VCaP (cell line): Measurements from ENCODE around the gene STYXL1.
"Not testable (repeated sequence)": the region's sequence is repeated elsewhere in the genome, so short reads cannot be mapped to it uniquely, and the experiment has no call there.

Source experiments
- H3K27ac ChIP-seq: fragments of 450-650 bp; 2 replicates; pipeline ENCODE4 v1.5.1; 2017
- TF ChIP-seq, protein P1 (sequence below): fragments of 450-650 bp; conservative IDR thresholded peaks from 2 replicates; pipeline ENCODE4 v1.5.1; 2017; ENCODE audit warnings: mild to moderate bottlenecking, moderate library complexity

The STYXL1 gene

GRCh38 chr7:76054123-76055120, 6.6 kb upstream of the STYXL1 start:
- peak overlapping the region; percentile 9; the same call in 1 of the 2 replicates for H3K27ac ChIP-seq
- TF ChIP-seq, protein P1, sequence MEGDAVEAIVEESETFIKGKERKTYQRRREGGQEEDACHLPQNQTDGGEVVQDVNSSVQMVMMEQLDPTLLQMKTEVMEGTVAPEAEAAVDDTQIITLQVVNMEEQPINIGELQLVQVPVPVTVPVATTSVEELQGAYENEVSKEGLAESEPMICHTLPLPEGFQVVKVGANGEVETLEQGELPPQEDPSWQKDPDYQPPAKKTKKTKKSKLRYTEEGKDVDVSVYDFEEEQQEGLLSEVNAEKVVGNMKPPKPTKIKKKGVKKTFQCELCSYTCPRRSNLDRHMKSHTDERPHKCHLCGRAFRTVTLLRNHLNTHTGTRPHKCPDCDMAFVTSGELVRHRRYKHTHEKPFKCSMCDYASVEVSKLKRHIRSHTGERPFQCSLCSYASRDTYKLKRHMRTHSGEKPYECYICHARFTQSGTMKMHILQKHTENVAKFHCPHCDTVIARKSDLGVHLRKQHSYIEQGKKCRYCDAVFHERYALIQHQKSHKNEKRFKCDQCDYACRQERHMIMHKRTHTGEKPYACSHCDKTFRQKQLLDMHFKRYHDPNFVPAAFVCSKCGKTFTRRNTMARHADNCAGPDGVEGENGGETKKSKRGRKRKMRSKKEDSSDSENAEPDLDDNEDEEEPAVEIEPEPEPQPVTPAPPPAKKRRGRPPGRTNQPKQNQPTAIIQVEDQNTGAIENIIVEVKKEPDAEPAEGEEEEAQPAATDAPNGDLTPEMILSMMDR, result no peak

DNA sequence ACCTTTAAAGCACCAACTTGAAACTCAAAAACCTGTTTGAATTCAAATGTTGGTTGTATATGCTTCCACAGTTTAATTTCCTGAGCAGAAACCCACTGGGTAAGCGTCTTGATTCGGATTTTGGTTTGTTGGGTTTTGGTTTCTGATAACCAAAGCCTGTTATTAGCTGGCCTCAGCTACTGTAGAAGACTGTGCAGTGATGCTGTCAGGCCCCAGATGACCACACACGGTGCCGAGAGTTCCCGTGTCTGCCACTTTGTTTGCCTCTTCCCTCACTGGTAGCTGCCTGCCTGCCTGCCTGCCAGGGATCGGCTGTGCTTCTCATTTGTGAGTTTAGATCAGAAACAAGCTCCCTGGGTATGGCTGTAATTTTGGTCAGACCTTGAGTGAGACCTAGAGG, 5.7 kb upstream of the STYXL1 start:
- TF ChIP-seq, protein P1, result no peak
- H3K27ac ChIP-seq, result peak overlapping the region; percentile 9; the same call in 1 of the 2 replicates

DNA sequence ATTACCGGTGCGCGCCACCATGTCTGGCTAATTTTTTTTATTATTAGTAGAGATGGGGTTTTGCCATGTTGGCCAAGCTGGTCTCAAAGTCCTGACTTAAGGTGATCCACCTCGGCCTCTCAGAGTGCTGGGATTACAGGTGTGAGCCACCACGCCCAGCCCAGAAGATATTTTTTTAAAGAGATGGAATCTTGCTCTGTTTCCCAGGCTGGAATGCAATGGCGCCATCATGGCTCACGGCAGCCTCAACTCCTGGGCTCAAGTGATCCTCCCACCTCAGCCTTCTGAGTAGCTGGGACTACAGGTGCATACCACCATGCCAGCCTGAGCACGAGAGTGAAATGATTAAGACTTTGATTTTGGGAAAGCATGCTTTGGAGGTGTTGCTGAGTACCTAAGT, 4.9 kb upstream of the STYXL1 start:
- not testable (repeated sequence) for H3K27ac ChIP-seq

DNA sequence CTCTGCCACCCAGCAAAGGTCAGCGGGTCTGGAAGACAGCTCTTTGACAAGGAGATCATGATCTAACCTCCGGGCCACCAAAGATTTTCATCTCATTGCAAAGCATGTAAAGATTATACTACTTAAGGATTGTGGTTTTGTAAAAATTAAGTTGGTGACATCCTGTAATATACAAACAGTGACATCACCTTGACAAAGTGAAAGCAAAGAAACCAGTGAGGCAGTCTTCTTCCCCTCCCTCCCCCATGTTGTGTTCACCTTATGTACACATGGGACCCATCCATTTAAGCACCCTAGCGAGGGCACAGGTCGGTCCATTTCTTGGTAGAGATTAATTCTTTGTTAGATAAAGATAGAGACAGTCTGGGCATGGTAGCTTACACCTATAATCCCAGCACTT, 4.0 kb upstream of the STYXL1 start:
- TF ChIP-seq, protein P1, result no peak
- no peak overlapping the region for H3K27ac ChIP-seq

- no peak overlapping the region; the same call in 1 of the 2 replicates for H3K27ac ChIP-seq
- TF ChIP-seq, protein P1, result no peak
Measured at GRCh38 chr7:76050545-76050944, 2.7 kb upstream of the STYXL1 start.

- H3K27ac ChIP-seq, result peak overlapping the region; percentile 99
- TF ChIP-seq, protein P1, result no peak
Measured at GRCh38 chr7:76049295-76049694, 1.5 kb upstream of the STYXL1 start.

GRCh38 chr7:76048668-76048988, 828 bp upstream of the STYXL1 start:
- TF ChIP-seq, protein P1, result peak; percentile 41
- H3K27ac ChIP-seq, result peak overlapping the region; percentile 99

- peak overlapping the region; percentile 99 for H3K27ac ChIP-seq
- TF ChIP-seq, protein P1, result no peak
Measured at GRCh38 chr7:76047305-76047810, 442 bp downstream of the STYXL1 start.
